Smooth muscle cell (in vitro differentiated cells): ENCODE data around the gene PBX3. TPM values are rescaled to one million over a fixed set of nuclear protein-coding genes. Genes with fewer than 3 reads are reported as not detected.
"Not testable (repeated sequence)": the region's sequence is repeated elsewhere in the genome, so short reads cannot be mapped to it uniquely, and the experiment has no call there.

Experiments used
- DNase-seq: peaks from one replicate; lab custom pipeline; 2025; ENCODE audit not compliant: unreplicated experiment; lab: John Stamatoyannopoulos, UW
- H2AFZ ChIP-seq: fragments of 200-600 bp; sonication (generic); 2 replicates; pipeline ENCODE4 v1.6.0; 2016; ENCODE audit warnings: antibody characterized with exemption, low read depth, mild to moderate bottlenecking
- H3F3A ChIP-seq: fragments of 200-600 bp; sonication (generic); 2 replicates; pipeline ENCODE4 v1.6.0; 2017; ENCODE audit warnings: antibody characterized with exemption, low read depth
- H3K27ac ChIP-seq: fragments of 200-600 bp; sonication (generic); 2 replicates; pipeline ENCODE4 v1.5.1; 2016; ENCODE audit warnings: low read depth, mild to moderate bottlenecking
- H3K27me3 ChIP-seq: fragments of 200-600 bp; sonication (generic); 2 replicates; pipeline ENCODE4 v1.6.1; 2016; ENCODE audit warnings: low read depth, mild to moderate bottlenecking
- H3K36me3 ChIP-seq: fragments of 200-600 bp; sonication (generic); 2 replicates; pipeline ENCODE4 v1.5.1; 2016; ENCODE audit warnings: low read depth
- H3K4me1 ChIP-seq: fragments of 200-600 bp; sonication (generic); 2 replicates; pipeline ENCODE4 v1.5.1; 2016; ENCODE audit warnings: low read depth
- H3K4me2 ChIP-seq: fragments of 200-600 bp; sonication (generic); 2 replicates; pipeline ENCODE4 v1.6.0; 2016; ENCODE audit warnings: mild to moderate bottlenecking
- H3K4me3 ChIP-seq: fragments of 200-600 bp; sonication (generic); 2 replicates; pipeline ENCODE4 v1.5.1; 2016; ENCODE audit warnings: mild to moderate bottlenecking
- H3K79me2 ChIP-seq: fragments of 200-600 bp; sonication (generic); 2 replicates; pipeline ENCODE4 v1.6.0; 2016; ENCODE audit warnings: low read depth, mild to moderate bottlenecking
- H3K9ac ChIP-seq: fragments of 200-600 bp; sonication (generic); 2 replicates; pipeline ENCODE4 v1.6.0; 2016; ENCODE audit warnings: low read depth
- H3K9me3 ChIP-seq: fragments of 200-600 bp; sonication (generic); replicated peaks from 2 replicates; pipeline ENCODE4 v1.5.1; 2016; ENCODE audit warnings: low read depth
- H4K20me1 ChIP-seq: fragments of 200-600 bp; sonication (generic); 2 replicates; pipeline ENCODE4 v1.6.0; 2016; ENCODE audit warnings: low read depth
- CTCF ChIP-seq: fragments of 200-600 bp; sonication (generic); IDR thresholded peaks from 2 replicates; pipeline ENCODE4 v1.5.1; 2017; ENCODE audit warnings: borderline replicate concordance, mild to moderate bottlenecking, antibody characterized with exemption; ENCODE audit not compliant: insufficient read depth, poor library complexity, severe bottlenecking
- WGBS: methylation state at CpG from one replicate; pipeline ENCODE4 v1.1.7; 2016; ENCODE audit warnings: low lambda C conversion rate; 5-methylcytosine and 5-hydroxymethylcytosine counted together
- polyA plus RNA-seq: library from polyadenylated mRNA; unstranded; fragments of >200 nt; fragmentation: Nextera tagmentation; extraction: Ambion mirVana; gene quantifications from 2 replicates; pipeline ENCODE4 v1.2.1, GENCODE V29; 2016
- total RNA-seq: library from RNA; depleted of rRNA; stranded (reverse); fragments of >200 nt; gene quantifications from 2 replicates; pipeline ENCODE4 v1.2.3, GENCODE V29; 2014

PBX3 gene
- total and polyA plus RNA-seq, 2 experiments from 2014 or later, result 15.3 to 34.6 TPM

GRCh38 chr9:125822160-125822559, 75.0 kb downstream of the PBX3 start:
- no peak for TF ChIP-seq CTCF
- Histone ChIP-seq H4K20me1 (peaks cover 8% of the 10 kb centered on the region), H3K27me3 (no peaks in the 10 kb centered on the region), H3K79me2 (peaks cover 19% of the 10 kb centered on the region), H3K4me2 (no peak overlapping the region), H3K27ac (no peak overlapping the region), H3K36me3 (no peaks in the 10 kb centered on the region), H3K9ac (no peak overlapping the region), H3F3A (no peaks in the 10 kb centered on the region), H3K4me3 (no peak overlapping the region), H2AFZ (no peak overlapping the region), H3K9me3 (no peaks in the 10 kb centered on the region), H3K4me1 (no peaks in the 10 kb centered on the region)
- WGBS, result 63% methylated on average over 2 of the region's 2 CpGs
- DNase-seq, result no peak

GRCh38 chr9:125822902-125823301, 75.7 kb downstream of the PBX3 start:
- Histone ChIP-seq H3K27ac (no peak overlapping the region), H3K27me3 (no peaks in the 10 kb centered on the region), H3K36me3 (no peaks in the 10 kb centered on the region), H3K4me3 (no peak overlapping the region), H3K9ac (no peak overlapping the region), H4K20me1 (peaks cover 8% of the 10 kb centered on the region), H3F3A (no peaks in the 10 kb centered on the region), H3K79me2 (peaks cover 14% of the 10 kb centered on the region), H3K9me3 (no peaks in the 10 kb centered on the region), H3K4me1 (no peaks in the 10 kb centered on the region), H3K4me2 (no peak overlapping the region), H2AFZ (no peak overlapping the region)
- 95% methylated on average over 2 of the region's 2 CpGs for WGBS
- no peak for DNase-seq
- TF ChIP-seq CTCF, result no peak

GRCh38 chr9:125823874-125824406, 76.8 kb downstream of the PBX3 start:
- DNase-seq, H4K20me1 ChIP-seq, H3K4me1 ChIP-seq, H3K36me3 ChIP-seq, H3K9ac ChIP-seq, H3K27me3 ChIP-seq, H3F3A ChIP-seq, H2AFZ ChIP-seq, H3K9me3 ChIP-seq, H3K4me2 ChIP-seq, H3K27ac ChIP-seq, H3K4me3 ChIP-seq: not testable (repeated sequence)
- 92% methylated on average over 6 of the region's 6 CpGs for WGBS
- peaks cover 14% of the 10 kb centered on the region for H3K79me2 ChIP-seq

- Histone ChIP-seq H3F3A (no peaks in the 10 kb centered on the region), H3K79me2 (peaks cover 9% of the 10 kb centered on the region), H4K20me1 (peaks cover 2% of the 10 kb centered on the region), H3K9me3 (no peaks in the 10 kb centered on the region), H3K27ac (no peak overlapping the region), H3K4me2 (no peak overlapping the region), H3K4me3 (no peak overlapping the region), H3K4me1 (no peaks in the 10 kb centered on the region), H3K27me3 (no peaks in the 10 kb centered on the region), H2AFZ (no peak overlapping the region), H3K36me3 (no peaks in the 10 kb centered on the region), H3K9ac (no peak overlapping the region)
- no peak for TF ChIP-seq CTCF
- 96% methylated on average over 3 of the region's 3 CpGs for WGBS
- DNase-seq, result no peak
Measured at GRCh38 chr9:125825762-125826161, 78.6 kb downstream of the PBX3 start.
